WTC11 (cell line): ENCODE results near the gene COX4I1. TPM values are rescaled to one million over a fixed set of nuclear protein-coding genes. Genes with fewer than 3 reads are reported as not detected.

Experiments used
- ATAC-seq: fragments of 200-7000 bp; cut with Tn5 transposase; 2 replicates; pipeline ENCODE4 v1.10.0; 2021; ENCODE audit warnings: mild to moderate bottlenecking, moderate library complexity
- CTCF ChIA-PET: fragments of 300-600 bp; sonication (Branson Sonifier 250); formaldehyde crosslinking; loops from one replicate; lab custom pipeline; 2021; ENCODE audit warnings: antibody characterized with exemption; lab: Charles Lee
- POLR2A ChIA-PET: fragments of 350-600 bp; sonication (Branson Sonifier 250); formaldehyde crosslinking; loops from one replicate; lab custom pipeline; 2021; ENCODE audit warnings: antibody characterized with exemption; lab: Charles Lee
- DNase-seq: peaks from one replicate; pipeline ENCODE4 v3.0.0; 2021; ENCODE audit warnings: low spot score
- H3K27ac Mint-ChIP-seq: 2 replicates; pipeline ENCODE4 v1.8.0; 2021; ENCODE audit warnings: mixed read lengths
- H3K27me3 Mint-ChIP-seq: 2 replicates; pipeline ENCODE4 v1.8.0; 2021; ENCODE audit warnings: low read depth, mild to moderate bottlenecking, moderate library complexity, mixed read lengths
- H3K36me3 Mint-ChIP-seq: 2 replicates; pipeline ENCODE4 v1.8.0; 2021; ENCODE audit warnings: mixed read lengths
- H3K4me1 Mint-ChIP-seq: 2 replicates; pipeline ENCODE4 v1.8.0; 2022; ENCODE audit warnings: mixed read lengths
- H3K4me3 Mint-ChIP-seq: 2 replicates; pipeline ENCODE4 v1.8.0; 2021; ENCODE audit warnings: mild to moderate bottlenecking, moderate library complexity, mixed read lengths
- H3K9me3 Mint-ChIP-seq: 2 replicates; pipeline ENCODE4 v1.8.0; 2021; ENCODE audit warnings: mixed read lengths
- ATF1 ChIP-seq: sonication (generic); formaldehyde crosslinking; IDR thresholded peaks from 2 replicates; pipeline ENCODE4 v1.8.1; 2023; ENCODE audit warnings: mild to moderate bottlenecking, moderate library complexity, missing genetic modification reagents
- ATF2 ChIP-seq: sonication (generic); formaldehyde crosslinking; IDR thresholded peaks from 2 replicates; pipeline ENCODE4 v1.8.1; 2022; ENCODE audit warnings: low read depth, missing genetic modification reagents, borderline replicate concordance
- ATF3 ChIP-seq: sonication (generic); formaldehyde crosslinking; conservative IDR thresholded peaks from 2 replicates; pipeline ENCODE4 v1.8.1; 2022; ENCODE audit warnings: mild to moderate bottlenecking, missing genetic modification reagents
- CBFB ChIP-seq: sonication (generic); formaldehyde crosslinking; IDR thresholded peaks from 2 replicates; pipeline ENCODE4 v1.8.1; 2022; ENCODE audit warnings: mild to moderate bottlenecking, low read depth, missing genetic modification reagents
- CTCF ChIP-seq: fragments of 200-600 bp; IDR thresholded peaks from 2 replicates; pipeline ENCODE4 v1.8.0; 2022; ENCODE audit warnings: antibody characterized with exemption
- FOXJ3 ChIP-seq: sonication (generic); formaldehyde crosslinking; IDR thresholded peaks from 2 replicates; pipeline ENCODE4 v1.9.0; 2021; ENCODE audit warnings: missing genetic modification reagents, mild to moderate bottlenecking, borderline replicate concordance
- FOXK1 ChIP-seq: sonication (generic); formaldehyde crosslinking; IDR thresholded peaks from 2 replicates; pipeline ENCODE4 v1.8.0; 2022; ENCODE audit warnings: mild to moderate bottlenecking, moderate library complexity, missing genetic modification reagents
- GABPB1 ChIP-seq: sonication (generic); formaldehyde crosslinking; IDR thresholded peaks from 2 replicates; pipeline ENCODE4 v1.8.1; 2023; ENCODE audit warnings: mild to moderate bottlenecking, missing genetic modification reagents
- IRF2 ChIP-seq: sonication (generic); formaldehyde crosslinking; IDR thresholded peaks from 2 replicates; pipeline ENCODE4 v1.8.0; 2022; ENCODE audit warnings: low read depth, missing genetic modification reagents, borderline replicate concordance
- JUN ChIP-seq: sonication (generic); formaldehyde crosslinking; IDR thresholded peaks from 2 replicates; pipeline ENCODE4 v1.8.0; 2023; ENCODE audit warnings: mild to moderate bottlenecking, missing genetic modification reagents
- RELA ChIP-seq: sonication (generic); formaldehyde crosslinking; IDR thresholded peaks from 2 replicates; pipeline ENCODE4 v1.8.1; 2022; ENCODE audit warnings: missing genetic modification reagents, mild to moderate bottlenecking, borderline replicate concordance
- RORB ChIP-seq: fragments of 250-450 bp; sonication (Bioruptor Pico); IDR thresholded peaks from 2 replicates; pipeline ENCODE4 v1.9.0; 2021; ENCODE audit warnings: mild to moderate bottlenecking
- SMAD3 ChIP-seq: sonication (generic); formaldehyde crosslinking; IDR thresholded peaks from 2 replicates; pipeline ENCODE4 v1.8.0; 2022; ENCODE audit warnings: missing genetic modification reagents, mild to moderate bottlenecking, borderline replicate concordance
- SOX15 ChIP-seq: fragments of 250-450 bp; sonication (Bioruptor Pico); IDR thresholded peaks from 2 replicates; pipeline ENCODE4 v1.9.0; 2021; ENCODE audit warnings: mild to moderate bottlenecking
- TEAD1 ChIP-seq: sonication (generic); formaldehyde crosslinking; IDR thresholded peaks from 2 replicates; pipeline ENCODE4 v1.8.0; 2022; ENCODE audit warnings: mild to moderate bottlenecking, missing genetic modification reagents
- ZNF219 ChIP-seq: sonication (generic); formaldehyde crosslinking; IDR thresholded peaks from 2 replicates; pipeline ENCODE4 v1.8.0; 2023; ENCODE audit warnings: missing genetic modification reagents, mild to moderate bottlenecking, borderline replicate concordance
- ZNF232 ChIP-seq: sonication (generic); formaldehyde crosslinking; IDR thresholded peaks from 2 replicates; pipeline ENCODE4 v1.8.0; 2022; ENCODE audit warnings: mild to moderate bottlenecking, missing genetic modification reagents
- ZNF263 ChIP-seq: sonication (generic); formaldehyde crosslinking; IDR thresholded peaks from 2 replicates; pipeline ENCODE4 v1.8.1; 2022; ENCODE audit warnings: low read depth, mild to moderate bottlenecking, moderate library complexity, missing genetic modification reagents
- ZNF281 ChIP-seq: sonication (generic); formaldehyde crosslinking; IDR thresholded peaks from 2 replicates; pipeline ENCODE4 v1.8.0; 2023; ENCODE audit warnings: mild to moderate bottlenecking, missing genetic modification reagents
- ZNF396 ChIP-seq: fragments of 250-450 bp; sonication (Bioruptor Pico); IDR thresholded peaks from 2 replicates; pipeline ENCODE4 v1.8.0; 2021; ENCODE audit warnings: mild to moderate bottlenecking, moderate library complexity, borderline replicate concordance
- ZNF671 ChIP-seq: fragments of 250-450 bp; sonication (Bioruptor Pico); IDR thresholded peaks from 2 replicates; pipeline ENCODE4 v1.8.0; 2021; ENCODE audit warnings: mild to moderate bottlenecking
- total RNA-seq: library from RNA; stranded (reverse); gene quantifications from 3 replicates; pipeline ENCODE4 v1.2.3, GENCODE V29; 2021

The COX4I1 gene
- total RNA-seq, 1 experiment from 2014 or later, result 618 TPM

- TF ChIP-seq ATF2 (CRISPR knock-in tag) (no peak), RELA (CRISPR knock-in tag) (no peak), FOXJ3 (CRISPR knock-in tag) (no peak), ATF1 (CRISPR knock-in tag) (no peak), GABPB1 (CRISPR knock-in tag) (no peak), RORB (CRISPR knock-in tag) (no peak), IRF2 (CRISPR knock-in tag) (no peak), ZNF671 (CRISPR knock-in tag) (no peak), ZNF232 (CRISPR knock-in tag) (no peak)
Measured at GRCh38 chr16:85809645-85810044, 10.2 kb downstream of the COX4I1 start (continued).

GRCh38 chr16:85810097-85810741 lies 10.7 kb downstream of the COX4I1 start:
- H3K27me3 Mint-ChIP-seq, result no peaks in the 10 kb centered on the region; the same call in 1 of the 2 replicates
- no peak for ATAC-seq
- no peaks in the 10 kb centered on the region for H3K9me3 Mint-ChIP-seq
- no peak overlapping the region for H3K27ac Mint-ChIP-seq
- TF ChIP-seq ZNF396 (CRISPR knock-in tag), result no peak
- no peak for TF ChIP-seq ZNF671 (CRISPR knock-in tag)
- TF ChIP-seq ZNF281 (CRISPR knock-in tag), result no peak
- TF ChIP-seq SOX15 (CRISPR knock-in tag), result no peak
- TF ChIP-seq, all 79 proteins: peak for 0
- ChIA-PET CTCF (interaction anchor here (1.4 to 1.8 kb wide), 2 partner anchors 9 to 11 kb away, joined by 3 to 13 read pairs; no protein-coding TSS in a partner anchor), POLR2A (no interaction called here)
- no peak overlapping the region for H3K4me3 Mint-ChIP-seq
- H3K4me1 Mint-ChIP-seq, result peaks cover 5% of the 10 kb centered on the region; the same call in 1 of the 2 replicates
- H3K36me3 Mint-ChIP-seq, result peaks cover 20% of the 10 kb centered on the region
- DNase-seq, result no peak

GRCh38 chr16:85810742-85811115 lies 11.2 kb downstream of the COX4I1 start:
- H3K9me3 Mint-ChIP-seq, result no peaks in the 10 kb centered on the region
- POLR2A ChIA-PET, result no interaction called here
- peaks cover 15% of the 10 kb centered on the region for H3K36me3 Mint-ChIP-seq
- TF ChIP-seq SMAD3 (no peak), ZNF219 (CRISPR knock-in tag) (no peak), JUN (CRISPR knock-in tag) (no peak), TEAD1 (no peak), ATF3 (no peak), IRF2 (CRISPR knock-in tag) (no peak), CBFB (CRISPR knock-in tag) (no peak), CTCF (no peak), ZNF263 (no peak), FOXK1 (CRISPR knock-in tag) (no peak), FOXJ3 (CRISPR knock-in tag) (no peak), ZNF281 (CRISPR knock-in tag) (no peak)
- no peak overlapping the region for H3K4me3 Mint-ChIP-seq
- CTCF ChIA-PET, result interaction anchor here (1.1 to 1.8 kb wide), 3 partner anchors 9 to 11 kb away, joined by 3 to 13 read pairs (median 4); no protein-coding TSS in a partner anchor
- H3K4me1 Mint-ChIP-seq, result peaks cover 5% of the 10 kb centered on the region; the same call in 1 of the 2 replicates
- no peak overlapping the region for H3K27ac Mint-ChIP-seq
- no peak for ATAC-seq
- no peaks in the 10 kb centered on the region; the same call in 1 of the 2 replicates for H3K27me3 Mint-ChIP-seq
- DNase-seq, result no peak
